H1 (cell line): ENCODE measurements around the gene WDFY3. TPM values are rescaled to one million over a fixed set of nuclear protein-coding genes. Genes with fewer than 3 reads are reported as not detected.

ENCODE experiments used
- CTCF ChIA-PET: fragments of 300-600 bp; sonication (Branson Sonifier 250); formaldehyde crosslinking; loops from one replicate; lab custom pipeline; 2021; ENCODE audit not compliant: partially characterized antibody; lab: Charles Lee
- POLR2A ChIA-PET: fragments of 300-600 bp; sonication (Branson Sonifier 250); formaldehyde crosslinking; loops from one replicate; lab custom pipeline; 2021; ENCODE audit warnings: inconsistent platforms; ENCODE audit not compliant: partially characterized antibody; lab: Charles Lee
- DNase-seq, 2 experiments: peaks; one replicate each; pipeline versions ENCODE4 v3.0.0 to v3.0.0-alpha.2; 2010 to 2022; ENCODE audit warnings: low spot score in 2 of 2, low read depth in 1 of 2, mixed read lengths in 1 of 2
- FAIRE-seq: peaks from 2 replicates; lab custom pipeline; 2011; peaks lifted over from hg19 to GRCh38; lab: Jason Lieb, UNC
- H2AFZ ChIP-seq: 2 replicates; pipeline ENCODE4 v1.8.1; 2012; ENCODE audit warnings: low read length, inconsistent platforms
- H2AK5ac ChIP-seq: 2 replicates; pipeline ENCODE4 v1.6.1; 2013; ENCODE audit warnings: low read depth, low read length
- H2BK120ac ChIP-seq: replicated peaks from 2 replicates; pipeline ENCODE3; 2013; ENCODE audit warnings: low read depth, low read length, inconsistent platforms
- H2BK12ac ChIP-seq: 2 replicates; pipeline ENCODE4 v1.6.1; 2013; ENCODE audit warnings: low read depth, low read length
- H2BK15ac ChIP-seq: 2 replicates; pipeline ENCODE4 v1.6.1; 2013; ENCODE audit warnings: low read length
- H2BK20ac ChIP-seq: 2 replicates; pipeline ENCODE4 v1.6.1; 2013; ENCODE audit warnings: low read length
- H2BK5ac ChIP-seq: 2 replicates; pipeline ENCODE4 v1.6.1; 2013; ENCODE audit warnings: low read depth, low read length
- H3K14ac ChIP-seq: 2 replicates; pipeline ENCODE4 v1.6.1; 2013; ENCODE audit warnings: inconsistent platforms; ENCODE audit not compliant: insufficient read length
- H3K18ac ChIP-seq: 2 replicates; pipeline ENCODE4 v1.6.1; 2013; ENCODE audit warnings: low read length; ENCODE audit errors: extremely low read depth
- H3K23ac ChIP-seq: 2 replicates; pipeline ENCODE4 v1.6.1; 2013; ENCODE audit warnings: inconsistent platforms; ENCODE audit not compliant: insufficient read length
- H3K23me2 ChIP-seq: 2 replicates; pipeline ENCODE4 v1.6.1; 2013; ENCODE audit warnings: low read depth, low read length
- H3K27ac ChIP-seq: 2 replicates; pipeline ENCODE4 v1.6.1; 2011; ENCODE audit warnings: low read depth, low read length, inconsistent platforms
- H3K27me3 ChIP-seq, 4 experiments: replicated peaks in 1 of 4; 1 replicate in 1 of 4; 2 replicates in 3 of 4; pipeline versions ENCODE4 v1.6.1 to v1.8.1; 2011 to 2013; ENCODE audit warnings: low read length in 3 of 4, mild to moderate bottlenecking in 3 of 4, inconsistent platforms in 2 of 4, mixed read lengths in 2 of 4, moderate library complexity in 1 of 4; ENCODE audit not compliant: control insufficient read depth in 3 of 4, insufficient read depth in 3 of 4; ENCODE audit errors: extremely low read depth in 1 of 4
- H3K36me3 ChIP-seq, 4 experiments: 2 replicates each; pipeline versions ENCODE4 v1.6.1 to v1.8.1; 2011 to 2013; ENCODE audit warnings: mild to moderate bottlenecking in 4 of 4, low read length in 3 of 4, moderate library complexity in 2 of 4, control low read depth in 1 of 4, inconsistent platforms in 1 of 4; ENCODE audit not compliant: insufficient read depth in 4 of 4, control insufficient read depth in 2 of 4
- H3K4ac ChIP-seq: replicated peaks from 2 replicates; pipeline ENCODE3; 2013; ENCODE audit warnings: low read length, low read depth, mixed read lengths, inconsistent platforms; ENCODE audit not compliant: insufficient read length
- H3K4me1 ChIP-seq, 4 experiments: replicated peaks in 1 of 4; 1 replicate in 1 of 4; 2 replicates in 3 of 4; pipeline versions ENCODE4 v1.6.1 to v1.8.1; 2011 to 2013; ENCODE audit warnings: low read length in 3 of 4, inconsistent platforms in 2 of 4, mixed read lengths in 1 of 4; ENCODE audit not compliant: insufficient read depth in 4 of 4, control insufficient read depth in 3 of 4
- H3K4me2 ChIP-seq, 2 experiments: 2 replicates each; pipeline versions ENCODE4 v1.6.1 to v1.8.1; 2011 to 2013; ENCODE audit warnings: low read depth in 2 of 2, low read length in 2 of 2, control low read depth in 1 of 2, inconsistent platforms in 1 of 2, mild to moderate bottlenecking in 1 of 2; ENCODE audit not compliant: insufficient read depth in 1 of 2
- H3K4me3 ChIP-seq, 4 experiments: fragments of 200-600, 300-600 bp in 1 of 4; sonication (generic), shearing (Covaris generic), sonication (Bioruptor Twin) in 1 of 4; 2 replicates each; pipeline versions ENCODE4 v1.5.1 to v1.8.1; 2011 to 2016; ENCODE audit warnings: low read length in 4 of 4, low read depth in 3 of 4, control low read depth in 2 of 4, inconsistent platforms in 2 of 4, mild to moderate bottlenecking in 2 of 4, mixed read lengths in 1 of 4, moderate library complexity in 1 of 4; ENCODE audit not compliant: insufficient read depth in 2 of 4; ENCODE audit errors: extremely low read depth in 1 of 4
- H3K56ac ChIP-seq: replicated peaks from 2 replicates; pipeline ENCODE3; 2013; ENCODE audit warnings: low read depth, mild to moderate bottlenecking, mixed read lengths, low read length, inconsistent platforms; ENCODE audit not compliant: insufficient read length
- H3K79me1 ChIP-seq: 2 replicates; pipeline ENCODE4 v1.6.1; 2013; ENCODE audit warnings: low read depth, low read length, control low read depth
- H3K79me2 ChIP-seq, 2 experiments: 2 replicates each; pipeline versions ENCODE4 v1.6.1 to v1.8.1; 2012 to 2013; ENCODE audit warnings: low read length in 2 of 2, mild to moderate bottlenecking in 2 of 2, inconsistent platforms in 1 of 2; ENCODE audit not compliant: insufficient read depth in 2 of 2, control insufficient read depth in 1 of 2
- H3K9ac ChIP-seq, 4 experiments: replicated peaks in 1 of 4; 1 replicate in 1 of 4; 2 replicates in 3 of 4; pipeline versions ENCODE4 v1.6.1 to v1.8.1; 2011 to 2013; ENCODE audit warnings: low read depth in 3 of 4, low read length in 3 of 4, control low read depth in 2 of 4, mild to moderate bottlenecking in 2 of 4, moderate library complexity in 2 of 4, inconsistent platforms in 1 of 4; ENCODE audit errors: extremely low read depth in 1 of 4
- H3K9me3 ChIP-seq, 2 experiments: 2 replicates each; pipeline versions ENCODE4 v1.6.1 to v1.8.1; 2012 to 2013; ENCODE audit warnings: mild to moderate bottlenecking in 2 of 2, moderate library complexity in 2 of 2, control low read depth in 1 of 2, inconsistent platforms in 1 of 2, low read depth in 1 of 2, low read length in 1 of 2, mixed read lengths in 1 of 2; ENCODE audit not compliant: insufficient read depth in 2 of 2
- H4K20me1 ChIP-seq, 2 experiments: replicated peaks in 1 of 2; 2 replicates each; pipeline versions ENCODE3 to v1.8.1; 2011 to 2013; ENCODE audit warnings: inconsistent platforms in 2 of 2, low read length in 2 of 2, mild to moderate bottlenecking in 1 of 2; ENCODE audit not compliant: insufficient read depth in 2 of 2, control insufficient read depth in 1 of 2
- H4K5ac ChIP-seq: 2 replicates; pipeline ENCODE4 v1.6.1; 2013; ENCODE audit warnings: low read length, low read depth, mixed read lengths, inconsistent platforms; ENCODE audit not compliant: insufficient read length
- H4K8ac ChIP-seq: 2 replicates; pipeline ENCODE4 v1.8.0; 2013; ENCODE audit warnings: mild to moderate bottlenecking, moderate library complexity, low read length, inconsistent platforms; ENCODE audit not compliant: insufficient read depth; ENCODE audit errors: extremely low read depth
- H4K91ac ChIP-seq: replicated peaks from 2 replicates; pipeline ENCODE3; 2013; ENCODE audit warnings: low read length, mixed read lengths, inconsistent platforms; ENCODE audit not compliant: insufficient read length
- CEBPB ChIP-seq: IDR thresholded peaks from 2 replicates; pipeline ENCODE4 v1.6.1; 2012; ENCODE audit warnings: low read depth, low read length
- CHD1 ChIP-seq: IDR thresholded peaks from 2 replicates; pipeline ENCODE4 v1.6.1; 2012; ENCODE audit warnings: low read depth, low read length, improper control_type of control experiment
- CREB1 ChIP-seq: IDR thresholded peaks from 2 replicates; pipeline ENCODE4 v1.6.1; 2012; ENCODE audit warnings: inconsistent platforms
- CTCF ChIP-seq, 3 experiments: IDR thresholded peaks; 1 replicate in 2 of 3; 2 replicates in 1 of 3; pipeline versions ENCODE4 v1.5.1 to v1.6.1; 2011; ENCODE audit warnings: low read length in 3 of 3, mild to moderate bottlenecking in 3 of 3, inconsistent platforms in 2 of 3, low read depth in 1 of 3, moderate library complexity in 1 of 3; ENCODE audit not compliant: insufficient read depth in 1 of 3; ENCODE audit errors: control extremely low read depth in 1 of 3
- EP300 ChIP-seq, 2 experiments: IDR thresholded peaks; 1 replicate in 1 of 2; 2 replicates in 1 of 2; pipeline ENCODE4 v1.6.1; 2011 to 2012; ENCODE audit warnings: low read depth in 2 of 2, low read length in 2 of 2, mild to moderate bottlenecking in 2 of 2, borderline replicate concordance in 1 of 2, inconsistent platforms in 1 of 2, moderate library complexity in 1 of 2
- FOSL1 ChIP-seq: IDR thresholded peaks from 2 replicates; pipeline ENCODE4 v1.6.1; 2011; ENCODE audit warnings: mild to moderate bottlenecking, low read depth, low read length, moderate library complexity; ENCODE audit not compliant: insufficient read depth
- GTF2F1 ChIP-seq: IDR thresholded peaks from 2 replicates; pipeline ENCODE4 v1.6.1; 2012; ENCODE audit warnings: low read depth, low read length, improper control_type of control experiment, borderline replicate concordance
- JUN ChIP-seq: IDR thresholded peaks from 2 replicates; pipeline ENCODE4 v1.6.1; 2011; ENCODE audit warnings: low read depth, mild to moderate bottlenecking, improper control_type of control experiment, low read length
- SP1 ChIP-seq: IDR thresholded peaks from 2 replicates; pipeline ENCODE4 v1.6.1; 2011; ENCODE audit warnings: low read depth, low read length
- TAF1 ChIP-seq: IDR thresholded peaks from 2 replicates; pipeline ENCODE4 v1.6.1; 2011; ENCODE audit warnings: mild to moderate bottlenecking, low read depth, low read length
- WGBS, 2 experiments: shearing (Covaris generic) in 1 of 2; methylation state at CpG; one replicate each; pipeline versions ENCODE4 v1.1.6 to v1.1.7; 2013 to 2015; ENCODE audit warnings: low lambda C conversion rate in 2 of 2, mixed read lengths in 2 of 2, inconsistent platforms in 1 of 2, low coverage in 1 of 2, missing lambda C conversion rate in 1 of 2; ENCODE audit not compliant: insufficient replicate concordance in 2 of 2, insufficient coverage in 1 of 2, insufficient read length in 1 of 2; ENCODE audit errors: extremely low coverage in 1 of 2, missing lambda C conversion rate in 1 of 2; 5-methylcytosine and 5-hydroxymethylcytosine counted together
- polyA plus RNA-seq, 7 experiments: library from polyadenylated mRNA; depleted of rRNA in 3 of 7; stranded (reverse) in 5 of 7; unstranded in 2 of 7; fragments of >200 nt in 5 of 7; fragments of 200-250 nt in 2 of 7; gene quantifications; 1 replicate in 5 of 7; 2 replicates in 1 of 7; 4 replicates in 1 of 7; pipeline versions ENCODE4 v1.2.1 to v1.2.3, GENCODE V29; 2011 to 2013; ENCODE audit warnings: missing spikeins in 2 of 7, mixed read lengths in 2 of 7
- total RNA-seq: library from RNA; stranded (reverse); fragmentation: NEBNext Ultra II Directional; extraction: Animal tissue kit (Norgen Biotek cat#: 25700); gene quantifications from 2 replicates; pipeline ENCODE4 v1.2.1, GENCODE V29; 2021

WDFY3 gene
- total and polyA plus RNA-seq, 2 of the 8 experiments (the other 6 are each of a cell fraction or from before 2014, with no cell fraction given), result 25.6 to 62.4 TPM

GRCh38 chr4:84821064-84821463 lies 145.4 kb downstream of the WDFY3 start:
- H3K14ac ChIP-seq, result no peak overlapping the region
- no peak overlapping the region for H3K56ac ChIP-seq
- no peak overlapping the region for H3K18ac ChIP-seq
- ChIA-PET POLR2A (no interaction called here), CTCF (interaction anchor here (0.6 kb wide), 2 partner anchors 262 to 1113 kb away, joined by 3 to 4 read pairs; no protein-coding TSS in a partner anchor)
- H2AFZ ChIP-seq, result no peak overlapping the region
- H4K5ac ChIP-seq, result no peak overlapping the region
- no peak overlapping the region for H3K27ac ChIP-seq
- H3K4me3 ChIP-seq, result no peak overlapping the region
- no peak overlapping the region for H2BK5ac ChIP-seq
- H3K36me3 ChIP-seq, result peaks cover 0 to 6% (median 0%) of the 10 kb centered on the region in 4 experiments; a peak in 3 of 8 replicates
- no peak for FAIRE-seq
- no peak overlapping the region for H4K91ac ChIP-seq
- H2AK5ac ChIP-seq, result no peak overlapping the region
- H2BK12ac ChIP-seq, result no peak overlapping the region
- no peak overlapping the region for H2BK15ac ChIP-seq
- H3K4me1 ChIP-seq, result peaks cover 0 to 3% (median 0%) of the 10 kb centered on the region in 4 experiments; a peak in 2 of 7 replicates
- H3K79me1 ChIP-seq, result no peaks in the 10 kb centered on the region
- no peak for TF ChIP-seq CREB1
- TF ChIP-seq FOSL1, result no peak
- no peak for TF ChIP-seq EP300 (IDR thresholded peaks at IDR 0.05; ENCODE audit: borderline replicate concordance in 1 of 2, low read depth in 2 of 2, low read length in 2 of 2)
- TF ChIP-seq JUN, result no peak
- TF ChIP-seq CEBPB, result no peak
- no peak for TF ChIP-seq SP1
- TF ChIP-seq CHD1, result no peak
- TF ChIP-seq CTCF (IDR thresholded peaks at IDR 0.05; ENCODE audit: control extremely low read depth in 1 of 3, insufficient read depth in 1 of 3, low read depth in 1 of 3, low read length in 3 of 3), result no peak
- no peak for TF ChIP-seq GTF2F1
- TF ChIP-seq TAF1, result no peak
- no peak overlapping the region for H3K23ac ChIP-seq
- no peak overlapping the region for H3K4ac ChIP-seq
- H3K4me2 ChIP-seq, result no peak overlapping the region
- H2BK20ac ChIP-seq, result no peak overlapping the region
- 74% methylated on average over 1 of the region's 1 CpG; no CpG with 5 or more reads in 1 of the 2 experiments for WGBS, 2 experiments
- H2BK120ac ChIP-seq, result no peak overlapping the region
- H3K23me2 ChIP-seq, result no peaks in the 10 kb centered on the region
- no peaks in the 10 kb centered on the region for H4K20me1 ChIP-seq
- H3K9ac ChIP-seq, result no peak overlapping the region
- H3K27me3 ChIP-seq, result no peaks in the 10 kb centered on the region
- DNase-seq, result no peak
- no peaks in the 10 kb centered on the region for H3K9me3 ChIP-seq
- H3K79me2 ChIP-seq, result no peaks in the 10 kb centered on the region
- no peak overlapping the region for H4K8ac ChIP-seq
